Prostate gland (tissue), 2 donors: ENCODE data around the gene CNKSR3.

Source experiments
- POLR2A ChIP-seq: fragments of 450-650 bp; IDR thresholded peaks from one replicate; pipeline ENCODE4 v1.6.1; 2016; ENCODE audit warnings: antibody characterized with exemption, mild to moderate bottlenecking
- POLR2AphosphoS5 ChIP-seq: sonication (generic); formaldehyde crosslinking; IDR thresholded peaks from one replicate; pipeline ENCODE4 v1.6.1; 2017; ENCODE audit warnings: antibody characterized with exemption
- TF ChIP-seq, protein P1 (sequence below), 4 experiments: fragments of 200-600 bp in 2 of 4; fragments of 450-650 bp in 2 of 4; sonication (generic) in 2 of 4; IDR thresholded peaks; 1 replicate in 3 of 4; 2 replicates in 1 of 4; pipeline ENCODE4 v1.5.1; 2016 to 2019; ENCODE audit warnings: antibody characterized with exemption in 4 of 4, mild to moderate bottlenecking in 2 of 4, moderate library complexity in 2 of 4

GRCh38 chr6:154476494-154476893 lies 34.0 kb downstream of the CNKSR3 start:
- TF ChIP-seq POLR2A, result no peak
- TF ChIP-seq, protein P1, sequence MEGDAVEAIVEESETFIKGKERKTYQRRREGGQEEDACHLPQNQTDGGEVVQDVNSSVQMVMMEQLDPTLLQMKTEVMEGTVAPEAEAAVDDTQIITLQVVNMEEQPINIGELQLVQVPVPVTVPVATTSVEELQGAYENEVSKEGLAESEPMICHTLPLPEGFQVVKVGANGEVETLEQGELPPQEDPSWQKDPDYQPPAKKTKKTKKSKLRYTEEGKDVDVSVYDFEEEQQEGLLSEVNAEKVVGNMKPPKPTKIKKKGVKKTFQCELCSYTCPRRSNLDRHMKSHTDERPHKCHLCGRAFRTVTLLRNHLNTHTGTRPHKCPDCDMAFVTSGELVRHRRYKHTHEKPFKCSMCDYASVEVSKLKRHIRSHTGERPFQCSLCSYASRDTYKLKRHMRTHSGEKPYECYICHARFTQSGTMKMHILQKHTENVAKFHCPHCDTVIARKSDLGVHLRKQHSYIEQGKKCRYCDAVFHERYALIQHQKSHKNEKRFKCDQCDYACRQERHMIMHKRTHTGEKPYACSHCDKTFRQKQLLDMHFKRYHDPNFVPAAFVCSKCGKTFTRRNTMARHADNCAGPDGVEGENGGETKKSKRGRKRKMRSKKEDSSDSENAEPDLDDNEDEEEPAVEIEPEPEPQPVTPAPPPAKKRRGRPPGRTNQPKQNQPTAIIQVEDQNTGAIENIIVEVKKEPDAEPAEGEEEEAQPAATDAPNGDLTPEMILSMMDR (IDR thresholded peaks at IDR 0.05), result no peak
- TF ChIP-seq POLR2AphosphoS5, result no peak
